ENCODE results near the gene MXRA8.

The MXRA8 gene

DNA sequence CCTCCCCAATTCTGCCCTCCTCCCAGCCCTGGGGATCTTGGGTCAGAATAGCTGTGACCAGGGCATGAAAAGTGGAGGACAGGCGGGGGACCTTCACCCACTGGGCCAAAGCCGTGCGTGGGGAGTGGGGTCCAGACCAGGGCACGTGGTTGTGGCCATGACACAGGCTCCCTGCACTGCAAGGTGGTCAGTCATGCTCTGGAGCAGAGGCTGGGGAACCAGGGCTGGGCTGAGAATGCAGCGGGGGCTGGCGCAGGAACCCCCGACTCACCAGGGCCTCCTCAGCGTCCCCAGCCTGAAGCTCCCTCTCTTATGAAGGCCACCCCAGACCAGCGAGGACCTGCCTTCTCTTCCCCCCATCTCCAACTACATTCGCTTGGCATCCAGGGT is 11.9 kb downstream of the MXRA8 start:
- TF ChIP-seq CTCF (IDR thresholded peaks at IDR 0.05), result no peak

- no peak for TF ChIP-seq CTCF (IDR thresholded peaks at IDR 0.05)
Measured at GRCh38 chr1:1345860-1346500, 12.4 kb downstream of the MXRA8 start.

DNA sequence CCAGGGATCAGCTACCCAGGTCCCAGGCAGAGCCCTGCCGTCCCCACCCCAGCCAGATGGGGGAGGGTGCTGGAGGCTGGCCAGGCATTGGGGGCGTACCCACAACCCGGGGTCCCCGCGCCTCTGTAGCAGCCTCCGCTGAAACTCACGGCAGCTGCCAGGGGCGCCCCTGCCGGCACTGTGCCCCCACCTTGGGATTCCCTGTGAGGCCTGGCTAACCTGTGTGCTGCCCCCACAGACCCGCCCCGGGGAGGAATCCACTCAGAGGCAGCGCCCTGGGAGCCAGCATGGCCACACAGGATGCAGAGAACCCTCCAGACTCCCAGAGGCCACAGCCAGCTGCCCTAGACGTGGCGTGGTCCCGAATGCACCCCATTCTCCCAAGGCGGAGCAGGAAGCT is 13.0 kb downstream of the MXRA8 start:
- no peak for TF ChIP-seq CTCF (IDR thresholded peaks at IDR 0.05)

DNA sequence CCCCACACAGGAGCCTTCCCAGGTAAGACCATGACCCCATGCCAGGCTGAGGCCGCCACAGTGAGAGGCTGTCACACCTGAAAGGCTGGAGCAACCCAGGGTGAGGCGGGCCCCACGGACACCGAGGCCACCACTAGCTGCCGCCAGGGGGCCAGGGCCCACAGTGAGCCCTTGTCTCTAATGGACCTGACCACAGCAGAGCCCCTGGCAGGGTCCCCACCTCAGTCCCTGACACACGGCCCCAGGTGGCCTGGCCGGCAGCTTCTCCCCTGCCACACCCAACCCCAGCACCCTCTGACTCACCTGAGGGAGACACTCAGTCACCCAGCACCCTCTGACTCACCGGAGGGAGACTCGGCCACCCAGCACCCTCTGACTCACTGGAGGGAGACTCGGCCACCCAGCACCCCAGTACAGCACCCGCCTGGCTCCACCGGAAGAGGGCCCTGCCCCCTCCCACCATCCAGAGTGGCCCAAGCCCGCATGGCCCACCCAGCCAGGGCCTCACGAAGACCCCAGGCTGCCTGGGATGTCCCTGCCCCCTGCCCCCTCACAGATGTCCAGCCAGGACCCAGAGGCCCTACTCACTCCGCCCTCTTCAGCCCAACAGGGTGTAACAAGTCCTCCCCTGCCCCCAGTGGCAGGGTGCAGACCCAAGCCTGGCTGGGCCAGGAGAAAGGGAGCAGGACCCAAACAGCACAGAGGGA is 13.5 kb downstream of the MXRA8 start:
- TF ChIP-seq CTCF (IDR thresholded peaks at IDR 0.05), result peak; percentile 75

DNA sequence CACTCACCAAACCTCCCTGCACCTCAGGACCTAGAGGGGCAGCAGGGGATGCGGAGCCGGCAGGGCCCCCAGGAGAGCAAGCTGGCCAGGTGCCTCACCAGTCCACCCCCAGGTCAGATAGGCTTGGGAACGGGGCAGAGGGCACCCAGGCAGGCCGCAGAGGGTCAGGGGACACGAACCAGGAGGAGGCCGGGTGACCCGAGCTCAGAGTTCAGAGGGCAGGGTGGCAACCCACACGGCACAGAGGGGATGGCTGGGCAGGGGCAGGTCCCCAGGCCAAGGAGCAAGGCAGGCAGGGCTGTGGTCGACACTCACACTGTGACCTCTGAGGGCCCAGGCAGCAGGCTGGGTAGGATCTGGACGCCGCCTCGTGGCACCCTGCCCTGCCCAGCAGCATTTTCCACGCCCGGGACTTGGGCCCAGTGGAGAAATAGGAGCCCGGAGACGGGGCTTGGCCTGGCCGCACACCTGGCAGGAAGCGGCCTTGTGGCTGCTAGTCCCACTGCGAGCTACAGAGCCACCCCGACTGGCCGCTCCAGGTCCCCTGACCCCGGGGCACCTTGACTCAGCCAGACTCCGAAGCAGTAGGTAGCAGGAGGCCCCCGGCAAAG is 14.4 kb downstream of the MXRA8 start:
- no peak for TF ChIP-seq CTCF (IDR thresholded peaks at IDR 0.05)

- no peak for TF ChIP-seq CTCF (IDR thresholded peaks at IDR 0.05)
Measured at GRCh38 chr1:1342584-1343115, 15.7 kb downstream of the MXRA8 start.

DNA sequence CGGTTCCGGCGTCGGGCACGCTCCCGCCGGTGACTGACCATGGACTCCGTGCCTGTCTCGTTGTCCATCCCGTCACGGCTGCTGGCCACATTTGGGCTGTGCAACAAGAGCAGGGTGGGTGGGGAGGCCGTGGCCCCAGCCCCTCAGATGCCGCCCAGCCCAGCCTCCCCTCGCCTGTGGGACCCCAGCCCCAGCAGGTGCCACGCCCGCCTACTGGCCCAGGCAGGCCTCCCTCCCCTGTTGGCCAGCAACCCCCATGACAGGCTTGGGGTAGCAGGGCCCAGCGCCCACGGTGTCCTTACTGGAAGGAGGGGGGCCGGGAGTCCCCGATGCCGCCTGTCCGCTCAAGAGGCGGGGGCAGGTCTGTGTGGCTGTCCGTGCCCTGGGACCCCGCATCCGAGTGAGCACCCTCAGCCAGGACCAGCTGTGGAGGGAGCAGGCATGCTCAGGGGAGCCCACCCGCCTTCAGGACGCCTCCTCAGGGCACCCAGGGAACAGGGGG is 16.2 kb downstream of the MXRA8 start:
- TF ChIP-seq CTCF (IDR thresholded peaks at IDR 0.05), result no peak

Data from LNCAP (cell line).